ENCODE measurements around the gene JARID2. TPM values are rescaled to one million over a fixed set of nuclear protein-coding genes. Genes with fewer than 3 reads are reported as not detected.

The JARID2 gene
- total and polyA plus RNA-seq, 9 of the 15 experiments (the other 6 are each of a cell fraction or from before 2014, with no cell fraction given) = 5.0 to 29.0 (median 15.6) TPM

DNA sequence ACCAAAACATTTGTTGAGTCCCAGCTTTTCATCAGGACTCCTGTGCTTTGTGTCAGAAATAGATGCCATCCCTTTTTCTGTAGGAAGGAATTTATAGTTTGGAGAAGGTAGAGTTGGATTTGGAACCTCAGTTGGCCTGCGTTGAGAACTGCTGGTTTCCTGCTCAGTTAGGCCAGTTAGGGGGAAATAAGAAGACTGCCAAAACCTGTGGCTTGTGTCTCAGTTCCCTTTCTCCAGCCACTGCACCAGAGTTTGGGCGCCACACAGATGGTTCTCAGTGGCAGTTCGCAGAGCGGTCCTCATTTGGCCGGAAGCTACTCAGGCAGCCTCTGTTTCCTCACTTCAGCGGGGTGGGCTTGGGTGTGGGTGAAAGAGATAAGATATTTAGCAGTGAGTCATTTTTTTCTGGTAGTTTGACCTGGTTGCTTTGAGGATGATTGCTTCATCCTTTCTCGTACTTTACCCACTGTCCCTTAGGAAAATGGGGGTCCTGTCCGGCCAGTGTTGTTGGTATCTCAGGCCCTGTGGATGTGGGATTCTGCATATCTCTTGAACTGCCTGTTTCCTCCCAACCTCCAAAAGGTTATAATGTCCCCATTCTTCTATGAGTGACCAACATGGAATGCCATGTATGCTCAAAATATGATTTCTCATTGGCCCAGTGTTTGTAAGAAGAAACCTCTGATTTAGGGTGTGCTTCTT is 53.7 kb downstream of the JARID2 start (continued):
- TF ChIP-seq, protein P1, sequence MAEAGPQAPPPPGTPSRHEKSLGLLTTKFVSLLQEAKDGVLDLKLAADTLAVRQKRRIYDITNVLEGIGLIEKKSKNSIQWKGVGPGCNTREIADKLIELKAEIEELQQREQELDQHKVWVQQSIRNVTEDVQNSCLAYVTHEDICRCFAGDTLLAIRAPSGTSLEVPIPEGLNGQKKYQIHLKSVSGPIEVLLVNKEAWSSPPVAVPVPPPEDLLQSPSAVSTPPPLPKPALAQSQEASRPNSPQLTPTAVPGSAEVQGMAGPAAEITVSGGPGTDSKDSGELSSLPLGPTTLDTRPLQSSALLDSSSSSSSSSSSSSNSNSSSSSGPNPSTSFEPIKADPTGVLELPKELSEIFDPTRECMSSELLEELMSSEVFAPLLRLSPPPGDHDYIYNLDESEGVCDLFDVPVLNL (CRISPR knock-in tag; IDR thresholded peaks at IDR 0.05; ENCODE audit: low read depth) = no peak
- TF ChIP-seq, protein P2, sequence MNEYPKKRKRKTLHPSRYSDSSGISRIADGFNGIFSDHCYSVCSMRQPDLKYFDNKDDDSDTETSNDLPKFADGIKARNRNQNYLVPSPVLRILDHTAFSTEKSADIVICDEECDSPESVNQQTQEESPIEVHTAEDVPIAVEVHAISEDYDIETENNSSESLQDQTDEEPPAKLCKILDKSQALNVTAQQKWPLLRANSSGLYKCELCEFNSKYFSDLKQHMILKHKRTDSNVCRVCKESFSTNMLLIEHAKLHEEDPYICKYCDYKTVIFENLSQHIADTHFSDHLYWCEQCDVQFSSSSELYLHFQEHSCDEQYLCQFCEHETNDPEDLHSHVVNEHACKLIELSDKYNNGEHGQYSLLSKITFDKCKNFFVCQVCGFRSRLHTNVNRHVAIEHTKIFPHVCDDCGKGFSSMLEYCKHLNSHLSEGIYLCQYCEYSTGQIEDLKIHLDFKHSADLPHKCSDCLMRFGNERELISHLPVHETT (CRISPR knock-in tag; conservative IDR thresholded peaks at IDR 0.05 in 1 of 2, IDR thresholded peaks at IDR 0.05 in 1 of 2) = no peak
- 0 out of 4 replicates have a peak, but pooled peaks of 1 of the 2 experiments have one; percentile 59 for TF ChIP-seq SRF (CRISPR knock-in tag; IDR thresholded peaks at IDR 0.05)
- no peak for TF ChIP-seq ZNF695 (CRISPR knock-in tag; IDR thresholded peaks at IDR 0.05)
- no peak for TF ChIP-seq ZNF23 (CRISPR knock-in tag; IDR thresholded peaks at IDR 0.05)
- TF ChIP-seq TAF7 (tag; IDR thresholded peaks at IDR 0.05) = no peak
- TF ChIP-seq ARID2 (IDR thresholded peaks at IDR 0.05) = no peak
- peak; percentile 93 for TF ChIP-seq DMBX1 (CRISPR knock-in tag; IDR thresholded peaks at IDR 0.05; ENCODE audit: borderline replicate concordance)
- peak; percentile 85 for TF ChIP-seq BCOR (IDR thresholded peaks at IDR 0.05)
- TF ChIP-seq KDM4B (IDR thresholded peaks at IDR 0.05; ENCODE audit: borderline replicate concordance in 2 of 2, low read depth in 1 of 2) = no peak
- TF ChIP-seq, protein P3, sequence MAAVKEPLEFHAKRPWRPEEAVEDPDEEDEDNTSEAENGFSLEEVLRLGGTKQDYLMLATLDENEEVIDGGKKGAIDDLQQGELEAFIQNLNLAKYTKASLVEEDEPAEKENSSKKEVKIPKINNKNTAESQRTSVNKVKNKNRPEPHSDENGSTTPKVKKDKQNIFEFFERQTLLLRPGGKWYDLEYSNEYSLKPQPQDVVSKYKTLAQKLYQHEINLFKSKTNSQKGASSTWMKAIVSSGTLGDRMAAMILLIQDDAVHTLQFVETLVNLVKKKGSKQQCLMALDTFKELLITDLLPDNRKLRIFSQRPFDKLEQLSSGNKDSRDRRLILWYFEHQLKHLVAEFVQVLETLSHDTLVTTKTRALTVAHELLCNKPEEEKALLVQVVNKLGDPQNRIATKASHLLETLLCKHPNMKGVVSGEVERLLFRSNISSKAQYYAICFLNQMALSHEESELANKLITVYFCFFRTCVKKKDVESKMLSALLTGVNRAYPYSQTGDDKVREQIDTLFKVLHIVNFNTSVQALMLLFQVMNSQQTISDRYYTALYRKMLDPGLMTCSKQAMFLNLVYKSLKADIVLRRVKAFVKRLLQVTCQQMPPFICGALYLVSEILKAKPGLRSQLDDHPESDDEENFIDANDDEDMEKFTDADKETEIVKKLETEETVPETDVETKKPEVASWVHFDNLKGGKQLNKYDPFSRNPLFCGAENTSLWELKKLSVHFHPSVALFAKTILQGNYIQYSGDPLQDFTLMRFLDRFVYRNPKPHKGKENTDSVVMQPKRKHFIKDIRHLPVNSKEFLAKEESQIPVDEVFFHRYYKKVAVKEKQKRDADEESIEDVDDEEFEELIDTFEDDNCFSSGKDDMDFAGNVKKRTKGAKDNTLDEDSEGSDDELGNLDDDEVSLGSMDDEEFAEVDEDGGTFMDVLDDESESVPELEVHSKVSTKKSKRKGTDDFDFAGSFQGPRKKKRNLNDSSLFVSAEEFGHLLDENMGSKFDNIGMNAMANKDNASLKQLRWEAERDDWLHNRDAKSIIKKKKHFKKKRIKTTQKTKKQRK (IDR thresholded peaks at IDR 0.05; ENCODE audit: borderline replicate concordance, low read depth, low read length) = no peak
- TF ChIP-seq ZNF764 (CRISPR knock-in tag; IDR thresholded peaks at IDR 0.05; ENCODE audit: low read depth) = no peak
- TF ChIP-seq SREBF1 (IDR thresholded peaks at IDR 0.05; ENCODE audit: borderline replicate concordance, low read depth, low read length) = no peak
- no peak for TF ChIP-seq TCF7L2 (IDR thresholded peaks at IDR 0.05; ENCODE audit: low read depth, low read length)
- peak; percentile 68; the same call in 1 of the 2 replicates for TF ChIP-seq ZNF583 (CRISPR knock-in tag; IDR thresholded peaks at IDR 0.05)
- TF ChIP-seq CREB1 (IDR thresholded peaks at IDR 0.05) = peak; percentile 51
- no peak for TF ChIP-seq CREB1 (CRISPR knock-in tag; IDR thresholded peaks at IDR 0.05)
- peak; percentile 33 to 79; a peak in 3 of 4 replicates for TF ChIP-seq ARNT (IDR thresholded peaks at IDR 0.05)
- peak; percentile 76; the same call in 1 of the 2 replicates for TF ChIP-seq ELF4 (CRISPR knock-in tag; IDR thresholded peaks at IDR 0.05)
- TF ChIP-seq MECOM (CRISPR knock-in tag; IDR thresholded peaks at IDR 0.05) = 0 out of 2 replicates have a peak, but pooled peaks have one; percentile 40
- TF ChIP-seq, protein P4, sequence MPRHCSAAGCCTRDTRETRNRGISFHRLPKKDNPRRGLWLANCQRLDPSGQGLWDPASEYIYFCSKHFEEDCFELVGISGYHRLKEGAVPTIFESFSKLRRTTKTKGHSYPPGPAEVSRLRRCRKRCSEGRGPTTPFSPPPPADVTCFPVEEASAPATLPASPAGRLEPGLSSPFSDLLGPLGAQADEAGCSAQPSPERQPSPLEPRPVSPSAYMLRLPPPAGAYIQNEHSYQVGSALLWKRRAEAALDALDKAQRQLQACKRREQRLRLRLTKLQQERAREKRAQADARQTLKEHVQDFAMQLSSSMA (CRISPR knock-in tag; IDR thresholded peaks at IDR 0.05) = no peak
- TF ChIP-seq ESRRB (CRISPR knock-in tag; IDR thresholded peaks at IDR 0.05; ENCODE audit: borderline replicate concordance) = no peak
- TF ChIP-seq ZNF232 (CRISPR knock-in tag; IDR thresholded peaks at IDR 0.05) = no peak

Measured in K562 (cell line).